Peyer's patch (tissue), 4 donors: ENCODE results near the gene COMMD4. TPM values are rescaled to one million over a fixed set of nuclear protein-coding genes. Genes with fewer than 3 reads are reported as not detected.

ENCODE experiments used
- DNase-seq, 3 donors: peaks; one replicate each; pipeline ENCODE4 v3.0.0-alpha.2; 2017 to 2019
- H3K27ac ChIP-seq, 4 donors: fragments of 200-600 bp; sonication (generic); one replicate each; pipeline ENCODE4 v1.5.1; 2016 to 2019
- H3K27me3 ChIP-seq, 2 donors: fragments of 200-600 bp; sonication (generic); one replicate each; pipeline ENCODE4 v1.5.1; 2019
- H3K36me3 ChIP-seq, 3 donors: fragments of 200-600 bp; sonication (generic); one replicate each; pipeline ENCODE4 v1.5.1; 2016 to 2019
- H3K4me1 ChIP-seq, 4 donors: fragments of 200-600 bp; sonication (generic); one replicate each; pipeline ENCODE4 v1.5.1; 2016 to 2019
- H3K4me3 ChIP-seq, 4 donors: fragments of 200-600 bp; sonication (generic); 1 replicate in 3 of 4; 2 replicates in 1 of 4; pipeline ENCODE4 v1.5.1; 2016 to 2019; ENCODE audit warnings: mild to moderate bottlenecking in 1 of 4
- H3K9me3 ChIP-seq, 4 donors: fragments of 200-600 bp; sonication (generic); one replicate each; pipeline ENCODE4 v1.5.1; 2016 to 2019; ENCODE audit warnings: mild to moderate bottlenecking in 1 of 4
- CTCF ChIP-seq, 6 experiments: fragments of 450-650 bp in 4 of 6; fragments of 200-600 bp in 2 of 6; sonication (generic) in 1 of 6; IDR thresholded peaks; one replicate each; pipeline ENCODE4 v1.5.1; 2017 to 2019; ENCODE audit warnings: antibody characterized with exemption in 6 of 6, mild to moderate bottlenecking in 3 of 6, moderate library complexity in 1 of 6
- POLR2A ChIP-seq, 2 donors: fragments of 450-650 bp; IDR thresholded peaks; one replicate each; pipeline ENCODE4 v1.5.1; 2017; ENCODE audit warnings: antibody characterized with exemption in 2 of 2, mild to moderate bottlenecking in 2 of 2, moderate library complexity in 2 of 2
- total RNA-seq, 4 donors: library from RNA; depleted of rRNA; stranded (reverse); fragments of >200 nt; gene quantifications; one replicate each; pipeline ENCODE4 v1.1.0, GENCODE V29; 2016

The COMMD4 gene
- total RNA-seq, 4 donors from 2014 or later: 54.2 to 107 (median 68.0) TPM

- TF ChIP-seq POLR2A (IDR thresholded peaks at IDR 0.05): no peak
- no peak for TF ChIP-seq CTCF (IDR thresholded peaks at IDR 0.05)
- no peaks in the 10 kb centered on the region for H3K9me3 ChIP-seq
- no peak overlapping the region for H3K27ac ChIP-seq
- H3K4me1 ChIP-seq: no peaks in the 10 kb centered on the region
- H3K4me3 ChIP-seq: no peak overlapping the region
- peaks cover 0 to 87% (median 0%) of the 10 kb centered on the region in 3 donors for H3K36me3 ChIP-seq
- peak in 1 of 3 donors; percentile 40 for DNase-seq
- no peaks in the 10 kb centered on the region for H3K27me3 ChIP-seq
Observed at GRCh38 chr15:75359537-75360250, 23.8 kb downstream of the COMMD4 start.

GRCh38 chr15:75360391-75360790, 24.5 kb downstream of the COMMD4 start:
- Histone ChIP-seq H3K4me1 (no peaks in the 10 kb centered on the region), H3K4me3 (no peak overlapping the region), H3K27me3 (no peaks in the 10 kb centered on the region), H3K9me3 (no peaks in the 10 kb centered on the region), H3K27ac (no peak overlapping the region), H3K36me3 (peaks cover 0 to 91% (median 0%) of the 10 kb centered on the region in 3 donors)
- DNase-seq: no peak
- no peak for TF ChIP-seq POLR2A (IDR thresholded peaks at IDR 0.05)
- TF ChIP-seq CTCF (IDR thresholded peaks at IDR 0.05): no peak

- H3K4me3 ChIP-seq: no peak overlapping the region
- no peak overlapping the region for H3K27ac ChIP-seq
- H3K27me3 ChIP-seq: no peaks in the 10 kb centered on the region
- no peaks in the 10 kb centered on the region for H3K4me1 ChIP-seq
- H3K9me3 ChIP-seq: no peaks in the 10 kb centered on the region
- peaks cover 0 to 91% (median 0%) of the 10 kb centered on the region in 3 donors for H3K36me3 ChIP-seq
- TF ChIP-seq POLR2A (IDR thresholded peaks at IDR 0.05) (no peak), CTCF (IDR thresholded peaks at IDR 0.05) (no peak)
- DNase-seq: no peak
Observed at GRCh38 chr15:75360856-75361255, 25.0 kb downstream of the COMMD4 start.

GRCh38 chr15:75361361-75361988, 25.6 kb downstream of the COMMD4 start:
- TF ChIP-seq POLR2A (IDR thresholded peaks at IDR 0.05): no peak
- TF ChIP-seq CTCF (IDR thresholded peaks at IDR 0.05): no peak
- Histone ChIP-seq H3K36me3 (peaks cover 0 to 91% (median 0%) of the 10 kb centered on the region in 3 donors), H3K27me3 (no peaks in the 10 kb centered on the region), H3K4me1 (no peaks in the 10 kb centered on the region), H3K27ac (no peak overlapping the region), H3K9me3 (no peaks in the 10 kb centered on the region), H3K4me3 (no peak overlapping the region)
- peak in 1 of 3 donors; percentile 36 for DNase-seq

GRCh38 chr15:75361989-75362641, 26.3 kb downstream of the COMMD4 start:
- peaks cover 0 to 91% (median 0%) of the 10 kb centered on the region in 3 donors for H3K36me3 ChIP-seq
- no peak overlapping the region for H3K27ac ChIP-seq
- no peaks in the 10 kb centered on the region for H3K27me3 ChIP-seq
- H3K4me1 ChIP-seq: no peaks in the 10 kb centered on the region
- peak in 1 of 3 donors; percentile 46 for DNase-seq
- H3K4me3 ChIP-seq: no peak overlapping the region
- no peaks in the 10 kb centered on the region for H3K9me3 ChIP-seq
- TF ChIP-seq CTCF (IDR thresholded peaks at IDR 0.05): no peak
- no peak for TF ChIP-seq POLR2A (IDR thresholded peaks at IDR 0.05)
